ENCODE results near the gene RXFP1.

RXFP1 gene

GRCh38 chr4:158588777-158589176 lies 67.1 kb downstream of the RXFP1 start:
- DNase-seq (ENCODE audit: low read depth) = no peak
- H3K4me3 ChIP-seq (ENCODE audit: low read depth, low read length) = no peak overlapping the region
- TF ChIP-seq CTCF (IDR thresholded peaks at IDR 0.05; ENCODE audit: control insufficient read depth, extremely low read depth, insufficient read depth) = no peak

GRCh38 chr4:158590306-158590705 lies 68.6 kb downstream of the RXFP1 start:
- no peak for TF ChIP-seq CTCF (IDR thresholded peaks at IDR 0.05; ENCODE audit: control insufficient read depth, extremely low read depth, insufficient read depth)
- H3K4me3 ChIP-seq (ENCODE audit: low read depth, low read length) = no peak overlapping the region
- DNase-seq (ENCODE audit: low read depth) = no peak

- TF ChIP-seq CTCF (IDR thresholded peaks at IDR 0.05; ENCODE audit: control insufficient read depth, extremely low read depth, insufficient read depth) = no peak
- DNase-seq (ENCODE audit: low read depth) = no peak
- no peak overlapping the region for H3K4me3 ChIP-seq (ENCODE audit: low read depth, low read length)
These were observed 69.1 kb downstream of the RXFP1 start for GRCh38 chr4:158590824-158591223.

- no peak for DNase-seq (ENCODE audit: low read depth)
- no peak for TF ChIP-seq CTCF (IDR thresholded peaks at IDR 0.05; ENCODE audit: control insufficient read depth, extremely low read depth, insufficient read depth)
These were observed 76.4 kb downstream of the RXFP1 start for GRCh38 chr4:158597879-158598596.

GRCh38 chr4:158599150-158599549 lies 77.5 kb downstream of the RXFP1 start:
- no peak for DNase-seq (ENCODE audit: low read depth)
- H3K4me3 ChIP-seq (ENCODE audit: low read depth, low read length) = no peak overlapping the region
- no peak for TF ChIP-seq CTCF (IDR thresholded peaks at IDR 0.05; ENCODE audit: control insufficient read depth, extremely low read depth, insufficient read depth)

More at GRCh38 chr4:158597879-158598596, 76.4 kb downstream of the RXFP1 start:
- no peak overlapping the region for H3K4me3 ChIP-seq (ENCODE audit: low read depth, low read length)

- TF ChIP-seq CTCF (IDR thresholded peaks at IDR 0.05; ENCODE audit: control insufficient read depth, extremely low read depth, insufficient read depth) = no peak
- no peak for DNase-seq (ENCODE audit: low read depth)
- H3K4me3 ChIP-seq (ENCODE audit: low read depth, low read length) = no peak overlapping the region
These were observed 78.2 kb downstream of the RXFP1 start for GRCh38 chr4:158599765-158600498.

Data from LNCaP clone FGC (cell line).